Upper lobe of left lung (tissue), 4 donors: ENCODE results near the gene TPRN.

ENCODE experiments used
- CTCF ChIP-seq, 6 experiments: fragments of 450-650 bp in 4 of 6; fragments of 200-600 bp in 2 of 6; sonication (generic) in 2 of 6; IDR thresholded peaks; one replicate each; pipeline ENCODE4 v1.5.1; 2016 to 2019; ENCODE audit warnings: antibody characterized with exemption in 6 of 6
- POLR2A ChIP-seq, 4 donors: fragments of 450-650 bp; IDR thresholded peaks; one replicate each; pipeline ENCODE4 v1.5.1; 2016 to 2017; ENCODE audit warnings: antibody characterized with exemption in 4 of 4, mild to moderate bottlenecking in 2 of 4
- POLR2AphosphoS5 ChIP-seq, 2 donors: sonication (generic); formaldehyde crosslinking; IDR thresholded peaks; one replicate each; pipeline ENCODE4 v1.5.1; 2017; ENCODE audit warnings: antibody characterized with exemption in 2 of 2

GRCh38 chr9:137229903-137230704 lies 29.6 kb upstream of the TPRN start:
- TF ChIP-seq CTCF (IDR thresholded peaks at IDR 0.05) (no peak), POLR2AphosphoS5 (IDR thresholded peaks at IDR 0.05) (no peak), POLR2A (IDR thresholded peaks at IDR 0.05) (no peak)
